Hematopoietic multipotent progenitor cell (in vitro differentiated cells): Measurements from ENCODE around the gene RPEL1. TPM values are rescaled to one million over a fixed set of nuclear protein-coding genes. Genes with fewer than 3 reads are reported as not detected.
"Not testable (repeated sequence)": the region's sequence is repeated elsewhere in the genome, so short reads cannot be mapped to it uniquely, and the experiment has no call there.

ENCODE experiments used
- DNase-seq, 3 donors: peaks; one replicate each; pipeline ENCODE4 v3.0.0-alpha.2; 2011 to 2015; ENCODE audit warnings: low read depth in 2 of 3, low spot score in 2 of 3
- total RNA-seq: library from RNA; depleted of rRNA; stranded (reverse); fragments of >200 nt; gene quantifications from one replicate; pipeline ENCODE4 v1.2.3, GENCODE V29; 2012

The RPEL1 gene
- total RNA-seq, 1 donor: 0.27 TPM

GRCh38 chr10:103232772-103233488 lies 12.8 kb upstream of the RPEL1 start:
- no peak for DNase-seq

GRCh38 chr10:103235775-103236174 lies 9.9 kb upstream of the RPEL1 start:
- DNase-seq: no peak

GRCh38 chr10:103238506-103239252 lies 7.0 kb upstream of the RPEL1 start:
- DNase-seq: no peak

GRCh38 chr10:103241262-103242011 lies 4.2 kb upstream of the RPEL1 start:
- peak in 2 of 3 donors; percentile 68 to 75 for DNase-seq

GRCh38 chr10:103244666-103245271 lies 918 bp upstream of the RPEL1 start:
- DNase-seq: peak; percentile 34 to 87 (median 73)

GRCh38 chr10:103246324-103246723 lies 637 bp downstream of the RPEL1 start:
- no peak for DNase-seq

GRCh38 chr10:103254113-103254512 lies 8.4 kb downstream of the RPEL1 start:
- no peak for DNase-seq

GRCh38 chr10:103254538-103255325 lies 9.0 kb downstream of the RPEL1 start:
- no peak for DNase-seq

GRCh38 chr10:103256613-103257012 lies 10.9 kb downstream of the RPEL1 start:
- no peak for DNase-seq

GRCh38 chr10:103257812-103258211 lies 12.1 kb downstream of the RPEL1 start:
- no peak for DNase-seq

- not testable (repeated sequence) for DNase-seq
Measured at GRCh38 chr10:103258928-103259327, 13.2 kb downstream of the RPEL1 start.

GRCh38 chr10:103259989-103260388 lies 14.3 kb downstream of the RPEL1 start:
- DNase-seq: no peak

GRCh38 chr10:103262229-103262628 lies 16.5 kb downstream of the RPEL1 start:
- no peak for DNase-seq

GRCh38 chr10:103265717-103266329 lies 20.1 kb downstream of the RPEL1 start:
- peak in 2 of 3 donors; percentile 65 to 84 for DNase-seq

- DNase-seq: no peak
Measured at GRCh38 chr10:103273041-103273441, 27.4 kb downstream of the RPEL1 start.

GRCh38 chr10:103276251-103276895 lies 30.7 kb downstream of the RPEL1 start:
- no peak for DNase-seq

- DNase-seq: peak in 2 of 3 donors; percentile 29 to 49
Measured at GRCh38 chr10:103276896-103277712, 31.4 kb downstream of the RPEL1 start, which contains the start of gene INA. Gene INA, plus strand, starts transcription at chr10:103277138. Its CDS starts 74 bp downstream, at chr10:103277212.
